IPS DF 6.9 (cell line): ENCODE measurements around the gene ANKRD42.

Source experiments
- DNase-seq: peaks from one replicate; pipeline ENCODE4 v3.0.0-alpha.2; 2013; ENCODE audit warnings: low read depth, low spot score
- H3K27ac ChIP-seq: one replicate; pipeline ENCODE4 v1.5.1; 2013; ENCODE audit warnings: low read length, control low read depth
- H3K27me3 ChIP-seq: 2 replicates; pipeline ENCODE4 v1.6.1; 2013; ENCODE audit warnings: mild to moderate bottlenecking, low read length; ENCODE audit not compliant: control insufficient read depth, insufficient read depth
- H3K36me3 ChIP-seq: 2 replicates; pipeline ENCODE4 v1.6.1; 2013; ENCODE audit warnings: low read length; ENCODE audit not compliant: control insufficient read depth, insufficient read depth
- H3K4me1 ChIP-seq: 2 replicates; pipeline ENCODE4 v1.6.1; 2013; ENCODE audit warnings: low read length; ENCODE audit not compliant: control insufficient read depth, insufficient read depth
- H3K4me3 ChIP-seq: 2 replicates; pipeline ENCODE4 v1.5.1; 2013; ENCODE audit warnings: mild to moderate bottlenecking, low read length
- H3K9me3 ChIP-seq: 2 replicates; pipeline ENCODE4 v1.6.1; 2013; ENCODE audit warnings: low read length, inconsistent platforms; ENCODE audit not compliant: control insufficient read depth, insufficient read depth
- WGBS: extraction: QIAGEN DNeasy Blood & Tissue Kit; methylation state at CpG from one replicate; pipeline ENCODE4 v1.1.7; 2013; ENCODE audit warnings: mixed read lengths, missing lambda C conversion rate; ENCODE audit not compliant: insufficient read length, insufficient coverage; 5-methylcytosine and 5-hydroxymethylcytosine counted together

ANKRD42 gene

GRCh38 chr11:83174008-83174407, 19.5 kb upstream of the ANKRD42 start:
- no peak for DNase-seq
- no peaks in the 10 kb centered on the region for H3K9me3 ChIP-seq
- no peaks in the 10 kb centered on the region for H3K27me3 ChIP-seq
- H3K4me3 ChIP-seq = no peak overlapping the region
- no peaks in the 10 kb centered on the region for H3K4me1 ChIP-seq
- no peak overlapping the region for H3K27ac ChIP-seq
- peaks cover 9% of the 10 kb centered on the region; the same call in 1 of the 2 replicates for H3K36me3 ChIP-seq

- Histone ChIP-seq H3K36me3 (peaks cover 6% of the 10 kb centered on the region; the same call in 1 of the 2 replicates), H3K4me1 (no peaks in the 10 kb centered on the region), H3K4me3 (no peak overlapping the region), H3K9me3 (no peaks in the 10 kb centered on the region), H3K27ac (no peak overlapping the region), H3K27me3 (no peaks in the 10 kb centered on the region)
- WGBS = no CpG with 5 or more reads among the region's 1 CpG
- DNase-seq = no peak
Observed at GRCh38 chr11:83175815-83176214, 17.7 kb upstream of the ANKRD42 start.

- WGBS = no CpG with 5 or more reads among the region's 2 CpGs
- Histone ChIP-seq H3K4me3 (no peak overlapping the region), H3K4me1 (no peaks in the 10 kb centered on the region), H3K9me3 (no peaks in the 10 kb centered on the region; the same call in 1 of the 2 replicates), H3K36me3 (peaks cover 8% of the 10 kb centered on the region; the same call in 1 of the 2 replicates), H3K27me3 (no peaks in the 10 kb centered on the region), H3K27ac (no peak overlapping the region)
- DNase-seq = no peak
Observed at GRCh38 chr11:83181815-83182214, 11.7 kb upstream of the ANKRD42 start.

GRCh38 chr11:83185767-83186166, 7.7 kb upstream of the ANKRD42 start:
- WGBS = no CpG with 5 or more reads among the region's 1 CpG
- H3K4me1 ChIP-seq = no peaks in the 10 kb centered on the region
- H3K36me3 ChIP-seq = peaks cover 2% of the 10 kb centered on the region; the same call in 1 of the 2 replicates
- H3K27ac ChIP-seq = no peak overlapping the region
- no peaks in the 10 kb centered on the region; the same call in 1 of the 2 replicates for H3K9me3 ChIP-seq
- H3K27me3 ChIP-seq = no peaks in the 10 kb centered on the region
- H3K4me3 ChIP-seq = no peak overlapping the region
- DNase-seq = no peak

- Histone ChIP-seq H3K27ac (no peak overlapping the region), H3K4me3 (no peak overlapping the region), H3K36me3 (peaks cover 3% of the 10 kb centered on the region; the same call in 1 of the 2 replicates), H3K4me1 (no peaks in the 10 kb centered on the region), H3K27me3 (no peaks in the 10 kb centered on the region), H3K9me3 (no peaks in the 10 kb centered on the region)
- no peak for DNase-seq
- no CpG with 5 or more reads among the region's 4 CpGs for WGBS
Observed at GRCh38 chr11:83187465-83187864, 6.0 kb upstream of the ANKRD42 start.

- Histone ChIP-seq H3K9me3 (no peaks in the 10 kb centered on the region), H3K36me3 (peaks cover 3% of the 10 kb centered on the region; the same call in 1 of the 2 replicates), H3K4me1 (no peaks in the 10 kb centered on the region), H3K27me3 (no peaks in the 10 kb centered on the region), H3K4me3 (no peak overlapping the region), H3K27ac (no peak overlapping the region)
- DNase-seq = no peak
- no CpG with 5 or more reads among the region's 5 CpGs for WGBS
Observed at GRCh38 chr11:83191491-83191890, 2.0 kb upstream of the ANKRD42 start.

- H3K36me3 ChIP-seq = peaks cover 3% of the 10 kb centered on the region; the same call in 1 of the 2 replicates
- no peaks in the 10 kb centered on the region for H3K27me3 ChIP-seq
- H3K4me3 ChIP-seq = no peak overlapping the region
- no peaks in the 10 kb centered on the region for H3K4me1 ChIP-seq
- DNase-seq = no peak
- no peak overlapping the region for H3K27ac ChIP-seq
- H3K9me3 ChIP-seq = no peaks in the 10 kb centered on the region
- no CpG with 5 or more reads among the region's 11 CpGs for WGBS
Observed at GRCh38 chr11:83191986-83192385, 1.5 kb upstream of the ANKRD42 start.

GRCh38 chr11:83192606-83193245, 786 bp upstream of the ANKRD42 start:
- no peak overlapping the region for H3K27ac ChIP-seq
- H3K36me3 ChIP-seq = peaks cover 3% of the 10 kb centered on the region; the same call in 1 of the 2 replicates
- no peaks in the 10 kb centered on the region for H3K9me3 ChIP-seq
- WGBS = no CpG with 5 or more reads among the region's 8 CpGs
- no peak for DNase-seq
- H3K4me3 ChIP-seq = peak overlapping the region; percentile 72; the same call in 1 of the 2 replicates
- no peaks in the 10 kb centered on the region for H3K4me1 ChIP-seq
- no peaks in the 10 kb centered on the region for H3K27me3 ChIP-seq

- Histone ChIP-seq H3K27me3 (no peaks in the 10 kb centered on the region), H3K9me3 (no peaks in the 10 kb centered on the region), H3K4me3 (peak overlapping the region; percentile 72), H3K36me3 (peaks cover 3% of the 10 kb centered on the region; the same call in 1 of the 2 replicates), H3K27ac (no peak overlapping the region), H3K4me1 (no peaks in the 10 kb centered on the region)
- DNase-seq = no peak
- no CpG with 5 or more reads among the region's 35 CpGs for WGBS
Observed at GRCh38 chr11:83194281-83195142, 1.0 kb downstream of the ANKRD42 start.

GRCh38 chr11:83195143-83195466, 1.6 kb downstream of the ANKRD42 start:
- Histone ChIP-seq H3K4me1 (no peaks in the 10 kb centered on the region), H3K4me3 (no peak overlapping the region), H3K9me3 (no peaks in the 10 kb centered on the region), H3K27me3 (no peaks in the 10 kb centered on the region), H3K36me3 (peaks cover 3% of the 10 kb centered on the region; the same call in 1 of the 2 replicates), H3K27ac (no peak overlapping the region)
- DNase-seq = no peak
- WGBS = no CpG with 5 or more reads among the region's 4 CpGs
